Measurements from ENCODE around the gene KDM3A. TPM values are rescaled to one million over a fixed set of nuclear protein-coding genes. Genes with fewer than 3 reads are reported as not detected.

KDM3A gene
- total and polyA plus RNA-seq, 2 of the 8 experiments (the other 6 are each of a cell fraction or from before 2014, with no cell fraction given), result 15.8 to 29.2 TPM

DNA sequence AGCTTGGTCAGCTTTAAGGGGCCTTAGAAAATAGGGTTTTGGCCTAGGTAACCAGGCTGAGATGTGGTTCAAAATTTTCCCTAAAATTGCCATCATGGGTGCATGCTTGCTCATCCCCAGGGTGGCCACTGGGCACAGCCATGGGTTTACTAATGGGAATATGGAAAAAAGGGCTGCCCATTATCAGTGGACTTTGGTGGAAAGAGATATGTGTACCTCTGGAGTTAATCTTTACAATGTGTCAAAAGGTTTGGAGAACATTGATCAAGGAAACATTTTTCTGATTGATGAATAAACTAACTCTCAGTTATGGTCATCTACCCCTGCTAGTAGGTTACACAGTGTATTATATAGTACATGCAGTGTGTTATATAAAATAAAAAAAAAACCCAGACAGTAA, 13.1 kb downstream of the KDM3A start:
- H2BK20ac ChIP-seq (ENCODE audit: low read length), result no peak overlapping the region
- peaks cover 17 to 73% (median 33%) of the 10 kb centered on the region in 4 experiments; a peak in 6 of 8 replicates for H3K36me3 ChIP-seq (ENCODE audit: control insufficient read depth in 2 of 4, insufficient read depth in 4 of 4, low read length in 3 of 4)
- no peaks in the 10 kb centered on the region for H3K9me3 ChIP-seq (ENCODE audit: insufficient read depth in 2 of 2, low read depth in 1 of 2, low read length in 1 of 2)
- H4K5ac ChIP-seq (ENCODE audit: insufficient read length, low read depth, low read length), result no peak overlapping the region
- TF ChIP-seq SIN3A (conservative IDR thresholded peaks at IDR 0.05 in 1 of 2, IDR thresholded peaks at IDR 0.05 in 1 of 2; ENCODE audit: low read depth in 1 of 2, low read length in 2 of 2) (no peak), ASH2L (IDR thresholded peaks at IDR 0.05; ENCODE audit: low read length) (no peak), EP300 (IDR thresholded peaks at IDR 0.05; ENCODE audit: borderline replicate concordance in 1 of 2, low read depth in 2 of 2, low read length in 2 of 2) (no peak), CBX5 (IDR thresholded peaks at IDR 0.05; ENCODE audit: low read depth, low read length) (no peak), YY1 (IDR thresholded peaks at IDR 0.05; ENCODE audit: low read depth, low read length) (no peak), SP2 (IDR thresholded peaks at IDR 0.05; ENCODE audit: low read length) (no peak), KDM5A (IDR thresholded peaks at IDR 0.05; ENCODE audit: low read length) (no peak), BACH1 (IDR thresholded peaks at IDR 0.05; ENCODE audit: low read length) (no peak)
- TF ChIP-seq, protein P1, sequence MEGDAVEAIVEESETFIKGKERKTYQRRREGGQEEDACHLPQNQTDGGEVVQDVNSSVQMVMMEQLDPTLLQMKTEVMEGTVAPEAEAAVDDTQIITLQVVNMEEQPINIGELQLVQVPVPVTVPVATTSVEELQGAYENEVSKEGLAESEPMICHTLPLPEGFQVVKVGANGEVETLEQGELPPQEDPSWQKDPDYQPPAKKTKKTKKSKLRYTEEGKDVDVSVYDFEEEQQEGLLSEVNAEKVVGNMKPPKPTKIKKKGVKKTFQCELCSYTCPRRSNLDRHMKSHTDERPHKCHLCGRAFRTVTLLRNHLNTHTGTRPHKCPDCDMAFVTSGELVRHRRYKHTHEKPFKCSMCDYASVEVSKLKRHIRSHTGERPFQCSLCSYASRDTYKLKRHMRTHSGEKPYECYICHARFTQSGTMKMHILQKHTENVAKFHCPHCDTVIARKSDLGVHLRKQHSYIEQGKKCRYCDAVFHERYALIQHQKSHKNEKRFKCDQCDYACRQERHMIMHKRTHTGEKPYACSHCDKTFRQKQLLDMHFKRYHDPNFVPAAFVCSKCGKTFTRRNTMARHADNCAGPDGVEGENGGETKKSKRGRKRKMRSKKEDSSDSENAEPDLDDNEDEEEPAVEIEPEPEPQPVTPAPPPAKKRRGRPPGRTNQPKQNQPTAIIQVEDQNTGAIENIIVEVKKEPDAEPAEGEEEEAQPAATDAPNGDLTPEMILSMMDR (IDR thresholded peaks at IDR 0.05; ENCODE audit: control extremely low read depth in 1 of 3, insufficient read depth in 1 of 3, low read depth in 1 of 3, low read length in 3 of 3), result no peak
- no peak overlapping the region for H4K8ac ChIP-seq (ENCODE audit: extremely low read depth, insufficient read depth, low read length)
- no peaks in the 10 kb centered on the region for H3K79me1 ChIP-seq (ENCODE audit: low read depth, low read length)
- H3K4me2 ChIP-seq (ENCODE audit: insufficient read depth in 1 of 2, low read depth in 2 of 2, low read length in 2 of 2), result no peak overlapping the region
- no peak overlapping the region for H3K18ac ChIP-seq (ENCODE audit: extremely low read depth, low read length)
- H2BK5ac ChIP-seq (ENCODE audit: low read depth, low read length), result no peak overlapping the region
- no peaks in the 10 kb centered on the region for H3K23me2 ChIP-seq (ENCODE audit: low read depth, low read length)
- no peak overlapping the region for H3K4ac ChIP-seq (replicated peaks; ENCODE audit: insufficient read length, low read depth, low read length)
- DNase-seq (ENCODE audit: low read depth in 1 of 2, low spot score in 2 of 2) (no peak), FAIRE-seq (no peak)
- H3K56ac ChIP-seq (replicated peaks; ENCODE audit: insufficient read length, low read depth, low read length), result no peak overlapping the region
- H3K79me2 ChIP-seq (ENCODE audit: control insufficient read depth in 1 of 2, insufficient read depth in 2 of 2, low read length in 2 of 2), result peaks cover 0 to 8% of the 10 kb centered on the region in 2 experiments; a peak in 1 of 4 replicates
- H3K14ac ChIP-seq (ENCODE audit: insufficient read length), result no peak overlapping the region
- ChIA-PET CTCF (ENCODE audit: partially characterized antibody) (no interaction called here), POLR2A (ENCODE audit: partially characterized antibody) (interaction anchor here (1.0 to 1.3 kb wide), 2 partner anchors 12 to 14 kb away, joined by 4 to 5 read pairs; no protein-coding TSS in a partner anchor)
- H2AFZ ChIP-seq (ENCODE audit: low read length), result no peak overlapping the region
- no peaks in the 10 kb centered on the region for H4K20me1 ChIP-seq (replicated peaks in 1 of 2; ENCODE audit: control insufficient read depth in 1 of 2, insufficient read depth in 2 of 2, low read length in 2 of 2)
- no peaks in the 10 kb centered on the region for H3K4me1 ChIP-seq (replicated peaks in 1 of 4; ENCODE audit: control insufficient read depth in 3 of 4, insufficient read depth in 4 of 4, low read length in 3 of 4)
- H3K4me3 ChIP-seq (ENCODE audit: extremely low read depth in 1 of 4, insufficient read depth in 2 of 4, low read depth in 3 of 4, low read length in 4 of 4), result no peak overlapping the region
- no peak overlapping the region for H2BK15ac ChIP-seq (ENCODE audit: low read length)
- no peak overlapping the region for H3K23ac ChIP-seq (ENCODE audit: insufficient read length)
- H3K27ac ChIP-seq (ENCODE audit: low read depth, low read length), result no peak overlapping the region
- no peak overlapping the region for H4K91ac ChIP-seq (replicated peaks; ENCODE audit: insufficient read length, low read length)
- no peak overlapping the region for H2BK120ac ChIP-seq (replicated peaks; ENCODE audit: low read depth, low read length)
- H2BK12ac ChIP-seq (ENCODE audit: low read depth, low read length), result no peak overlapping the region
- no peak overlapping the region for H2AK5ac ChIP-seq (ENCODE audit: low read depth, low read length)
- no peak overlapping the region for H3K9ac ChIP-seq (replicated peaks in 1 of 4; ENCODE audit: extremely low read depth in 1 of 4, low read depth in 3 of 4, low read length in 3 of 4)
- H3K27me3 ChIP-seq (replicated peaks in 1 of 4; ENCODE audit: control insufficient read depth in 3 of 4, extremely low read depth in 1 of 4, insufficient read depth in 3 of 4, low read length in 3 of 4), result no peaks in the 10 kb centered on the region
